ENCODE results near the gene DENND4A.
A peak's percentile ranks its signal among the peaks of the same experiment; 100 is the strongest.
"Not testable (repeated sequence)": the region's sequence is repeated elsewhere in the genome, so short reads cannot be mapped to it uniquely, and the experiment has no call there.

The DENND4A gene

GRCh38 chr15:65818927-65819562 is 27.0 kb upstream of the DENND4A start:
- no peak for DNase-seq

- DNase-seq: no peak
These were observed 24.3 kb upstream of the DENND4A start for GRCh38 chr15:65816441-65816840.

- DNase-seq: not testable (repeated sequence)
These were observed 23.9 kb upstream of the DENND4A start for GRCh38 chr15:65816008-65816407.

- not testable (repeated sequence) for DNase-seq
These were observed 22.2 kb upstream of the DENND4A start for GRCh38 chr15:65814271-65814670.

- DNase-seq: no peak
These were observed 20.8 kb upstream of the DENND4A start for GRCh38 chr15:65812916-65813315.

- no peak for DNase-seq
These were observed 20.4 kb upstream of the DENND4A start for GRCh38 chr15:65812467-65812866.

GRCh38 chr15:65811835-65812234 is 19.7 kb upstream of the DENND4A start:
- no peak for DNase-seq

GRCh38 chr15:65811011-65811733 is 19.1 kb upstream of the DENND4A start:
- DNase-seq: not testable (repeated sequence)

- DNase-seq: no peak
These were observed 14.3 kb upstream of the DENND4A start for GRCh38 chr15:65806397-65806796.

- no peak for DNase-seq
These were observed 13.1 kb upstream of the DENND4A start for GRCh38 chr15:65805019-65805745.

GRCh38 chr15:65804252-65804931 is 12.3 kb upstream of the DENND4A start:
- no peak for DNase-seq

- no peak for DNase-seq
These were observed 9.2 kb upstream of the DENND4A start for GRCh38 chr15:65801229-65801805.

- no peak for DNase-seq
These were observed 4.6 kb upstream of the DENND4A start for GRCh38 chr15:65796610-65797078.

GRCh38 chr15:65795663-65796216 is 3.6 kb upstream of the DENND4A start:
- no peak for DNase-seq

GRCh38 chr15:65793818-65794104 is 1.7 kb upstream of the DENND4A start:
- no peak for DNase-seq

- no peak for DNase-seq
These were observed 1.1 kb upstream of the DENND4A start for GRCh38 chr15:65792988-65793817.

GRCh38 chr15:65791335-65792137 is 557 bp downstream of the DENND4A start:
- peak; percentile 43 for DNase-seq

- no peak for DNase-seq
These were observed 1.3 kb downstream of the DENND4A start for GRCh38 chr15:65790694-65791334.

GRCh38 chr15:65789759-65790425 is 2.2 kb downstream of the DENND4A start:
- no peak for DNase-seq

GRCh38 chr15:65789105-65789504 is 3.0 kb downstream of the DENND4A start:
- DNase-seq: no peak
